GM23338 (cell line): ENCODE results near the gene SPARC. TPM values are rescaled to one million over a fixed set of nuclear protein-coding genes. Genes with fewer than 3 reads are reported as not detected.

Experiments used
- ATAC-seq: fragments of 200-7000 bp; cut with Tn5 transposase; 3 replicates; pipeline ENCODE4 v1.9.1; 2020
- DNase-seq: peaks from one replicate; pipeline ENCODE4 v3.0.0-alpha.2; 2015; ENCODE audit warnings: low spot score
- H2AFZ ChIP-seq: fragments of 200-600 bp; sonication (generic); 2 replicates; pipeline ENCODE4 v1.8.0; 2016; ENCODE audit warnings: antibody characterized with exemption, mild to moderate bottlenecking, moderate library complexity
- H3F3A ChIP-seq: fragments of 200-600 bp; sonication (generic); replicated peaks from 2 replicates; pipeline ENCODE4 v1.8.0; 2017; ENCODE audit warnings: antibody characterized with exemption, mixed run types, low read depth
- H3K27ac ChIP-seq: fragments of 200-600 bp; sonication (generic); 2 replicates; pipeline ENCODE4 v1.6.1; 2016; ENCODE audit warnings: low read depth
- H3K27me3 ChIP-seq: fragments of 200-600 bp; sonication (generic); 2 replicates; pipeline ENCODE4 v1.8.0; 2016; ENCODE audit warnings: mild to moderate bottlenecking, mixed run types, moderate library complexity; ENCODE audit not compliant: insufficient read depth
- H3K36me3 ChIP-seq: fragments of 200-600 bp; sonication (generic); 2 replicates; pipeline ENCODE4 v1.8.0; 2016; ENCODE audit warnings: mild to moderate bottlenecking; ENCODE audit not compliant: insufficient read depth
- H3K4me1 ChIP-seq: fragments of 200-600 bp; sonication (generic); 2 replicates; pipeline ENCODE4 v1.8.0; 2016; ENCODE audit warnings: mild to moderate bottlenecking, moderate library complexity; ENCODE audit not compliant: insufficient read depth
- H3K4me2 ChIP-seq: fragments of 200-600 bp; sonication (generic); 2 replicates; pipeline ENCODE4 v1.7.1; 2017; ENCODE audit warnings: mixed run types
- H3K4me3 ChIP-seq: fragments of 200-600 bp; sonication (generic); 2 replicates; pipeline ENCODE4 v1.6.1; 2016; ENCODE audit warnings: mixed run types
- H3K79me2 ChIP-seq: fragments of 200-600 bp; sonication (generic); replicated peaks from 2 replicates; pipeline ENCODE4 v1.8.0; 2017; ENCODE audit warnings: mild to moderate bottlenecking; ENCODE audit not compliant: insufficient read depth
- H3K9me2 ChIP-seq: fragments of 200-600 bp; sonication (generic); 2 replicates; pipeline ENCODE4 v1.8.0; 2017; ENCODE audit not compliant: insufficient read depth
- H4K20me1 ChIP-seq: fragments of 200-600 bp; sonication (generic); replicated peaks from 2 replicates; pipeline ENCODE4 v1.8.0; 2017; ENCODE audit warnings: mild to moderate bottlenecking; ENCODE audit not compliant: insufficient read depth
- H3K27ac Mint-ChIP-seq: 2 replicates; pipeline ENCODE4 v1.8.0; 2020; ENCODE audit warnings: inconsistent platforms, mild to moderate bottlenecking, moderate library complexity, mixed read lengths
- H3K27me3 Mint-ChIP-seq: 3 replicates; pipeline ENCODE4 v1.8.0; 2022; ENCODE audit warnings: low read depth, mild to moderate bottlenecking, moderate library complexity, mixed read lengths, inconsistent platforms; ENCODE audit not compliant: insufficient read depth, poor library complexity
- H3K36me3 Mint-ChIP-seq: 3 replicates; pipeline ENCODE4 v1.8.0; 2021; ENCODE audit warnings: low read depth, mild to moderate bottlenecking, inconsistent platforms, moderate library complexity, mixed read lengths
- H3K4me1 Mint-ChIP-seq: 3 replicates; pipeline ENCODE4 v1.8.0; 2020; ENCODE audit warnings: mild to moderate bottlenecking, inconsistent platforms, mixed read lengths
- H3K4me3 Mint-ChIP-seq: 3 replicates; pipeline ENCODE4 v1.8.0; 2021; ENCODE audit warnings: moderate library complexity, mild to moderate bottlenecking, inconsistent platforms, mixed read lengths
- H3K9me3 Mint-ChIP-seq: 3 replicates; pipeline ENCODE4 v1.8.0; 2020; ENCODE audit warnings: moderate library complexity, mild to moderate bottlenecking, inconsistent platforms, mixed read lengths
- CREB1 ChIP-seq: fragments of 250-450 bp; sonication (Bioruptor Pico); IDR thresholded peaks from 2 replicates; pipeline ENCODE4 v1.5.0; 2020; ENCODE audit warnings: low read depth, mild to moderate bottlenecking, moderate library complexity
- CTCF ChIP-seq, 2 experiments: fragments of 200-600 bp in 1 of 2; sonication (generic) in 1 of 2; conservative IDR thresholded peaks; 2 replicates each; pipeline versions ENCODE4 v1.5.1 to v1.6.1; 2016 to 2017; ENCODE audit warnings: antibody characterized with exemption in 2 of 2, low read depth in 2 of 2, mild to moderate bottlenecking in 2 of 2, moderate library complexity in 1 of 2
- ETS1 ChIP-seq: IDR thresholded peaks from 2 replicates; pipeline ENCODE4 v1.6.1; 2016; ENCODE audit warnings: antibody characterized with exemption
- JUNB ChIP-seq: IDR thresholded peaks from one replicate; pipeline ENCODE4 v1.6.1; 2016; ENCODE audit warnings: antibody characterized with exemption; ENCODE audit not compliant: unreplicated experiment
- POLR2AphosphoS5 ChIP-seq: IDR thresholded peaks from 2 replicates; pipeline ENCODE4 v1.6.1; 2016; ENCODE audit warnings: antibody characterized with exemption, low read depth
- REST ChIP-seq: IDR thresholded peaks from one replicate; pipeline ENCODE4 v1.6.1; 2018; ENCODE audit warnings: antibody characterized with exemption; ENCODE audit not compliant: unreplicated experiment
- STAT1 ChIP-seq: IDR thresholded peaks from one replicate; pipeline ENCODE4 v1.6.1; 2016; ENCODE audit warnings: antibody characterized with exemption; ENCODE audit not compliant: unreplicated experiment
- polyA plus RNA-seq: library from polyadenylated mRNA; unstranded; fragments of >200 nt; fragmentation: Nextera tagmentation; extraction: Ambion mirVana; gene quantifications from 2 replicates; pipeline ENCODE4 v1.2.1, GENCODE V29; 2016
- total RNA-seq: library from RNA; depleted of rRNA; stranded (reverse); fragments of >200 nt; shearing (Covaris generic); gene quantifications from 2 replicates; pipeline ENCODE4 v1.2.3, GENCODE V29; 2014

The SPARC gene
- total and polyA plus RNA-seq, 2 experiments from 2014 or later, result 218 to 225 TPM

GRCh38 chr5:151615431-151615830 is 71.3 kb downstream of the SPARC start (continued):
- TF ChIP-seq JUNB, result no peak
- no peak for TF ChIP-seq ETS1

GRCh38 chr5:151614565-151614964 is 72.2 kb downstream of the SPARC start:
- Histone ChIP-seq H3K4me3 (no peak overlapping the region), H4K20me1 (no peaks in the 10 kb centered on the region), H3K27me3 (no peaks in the 10 kb centered on the region), H3K36me3 (no peaks in the 10 kb centered on the region), H3K4me2 (no peak overlapping the region), H3K79me2 (no peaks in the 10 kb centered on the region), H3K9me2 (0 out of 2 replicates have a peak, but pooled peaks cover 2% of the 10 kb centered on the region), H2AFZ (no peak overlapping the region), H3K27ac (no peak overlapping the region), H3K4me1 (peaks cover 19% of the 10 kb centered on the region), H3F3A (no peaks in the 10 kb centered on the region)
- DNase-seq, result no peak
- H3K9me3 Mint-ChIP-seq, result no peaks in the 10 kb centered on the region; the same call in 2 of the 3 replicates
- peaks cover 7% of the 10 kb centered on the region for H3K27me3 Mint-ChIP-seq
- H3K4me3 Mint-ChIP-seq, result no peak overlapping the region
- H3K27ac Mint-ChIP-seq, result no peak overlapping the region
- no peak for TF ChIP-seq CTCF (conservative IDR thresholded peaks at IDR 0.05; ENCODE audit: low read depth in 2 of 2)
- no peak for TF ChIP-seq REST
- no peak for ATAC-seq
- H3K4me1 Mint-ChIP-seq, result peaks cover 18% of the 10 kb centered on the region
- no peaks in the 10 kb centered on the region for H3K36me3 Mint-ChIP-seq

GRCh38 chr5:151612689-151613427 is 73.9 kb downstream of the SPARC start:
- no peak overlapping the region for H3K4me3 Mint-ChIP-seq
- H3K27ac ChIP-seq, result no peak overlapping the region
- no peak for TF ChIP-seq POLR2AphosphoS5
- no peak for TF ChIP-seq CREB1 (CRISPR knock-in tag)
- no peak for TF ChIP-seq STAT1

More at GRCh38 chr5:151612689-151613427, 73.9 kb downstream of the SPARC start:
- H3K27me3 Mint-ChIP-seq, result peaks cover 7% of the 10 kb centered on the region
- H3K36me3 ChIP-seq, result no peaks in the 10 kb centered on the region
- no peak for DNase-seq
- no peak overlapping the region; the same call in 1 of the 2 replicates for H2AFZ ChIP-seq
- peaks cover 8% of the 10 kb centered on the region; the same call in 2 of the 3 replicates for H3K4me1 Mint-ChIP-seq
- peaks cover 10% of the 10 kb centered on the region for H3K4me1 ChIP-seq
- H3F3A ChIP-seq, result no peaks in the 10 kb centered on the region
- no peaks in the 10 kb centered on the region for H4K20me1 ChIP-seq
- no peaks in the 10 kb centered on the region for H3K27me3 ChIP-seq
- no peaks in the 10 kb centered on the region for H3K36me3 Mint-ChIP-seq
- no peaks in the 10 kb centered on the region for H3K79me2 ChIP-seq
- ATAC-seq, result no peak
- no peak overlapping the region for H3K4me2 ChIP-seq
- H3K4me3 ChIP-seq, result no peak overlapping the region
- no peak overlapping the region for H3K27ac Mint-ChIP-seq
- 0 out of 2 replicates have a peak, but pooled peaks cover 2% of the 10 kb centered on the region for H3K9me2 ChIP-seq
- H3K9me3 Mint-ChIP-seq, result no peaks in the 10 kb centered on the region; the same call in 2 of the 3 replicates
